GM19025 (cell line): Measurements from ENCODE around the gene ELOVL7.
"Not testable (repeated sequence)": the region's sequence is repeated elsewhere in the genome, so short reads cannot be mapped to it uniquely, and the experiment has no call there.

Experiments
- ATAC-seq: cut with Tn5 transposase; IDR thresholded peaks from one replicate; pipeline ENCODE4 v1.9.1; 2021; ENCODE audit warnings: mild to moderate bottlenecking, low read depth, moderate library complexity; ENCODE audit not compliant: unreplicated experiment

The ELOVL7 gene

GRCh38 chr5:60722416-60722815, 121.7 kb downstream of the ELOVL7 start:
- no peak for ATAC-seq

- ATAC-seq = no peak
These were observed 124.7 kb downstream of the ELOVL7 start for GRCh38 chr5:60719329-60719728.

- no peak for ATAC-seq
These were observed 125.7 kb downstream of the ELOVL7 start for GRCh38 chr5:60718166-60718892.

GRCh38 chr5:60715201-60715928, 128.7 kb downstream of the ELOVL7 start:
- ATAC-seq = not testable (repeated sequence)

GRCh38 chr5:60712950-60713349, 131.1 kb downstream of the ELOVL7 start:
- no peak for ATAC-seq

- ATAC-seq = not testable (repeated sequence)
These were observed 132.2 kb downstream of the ELOVL7 start for GRCh38 chr5:60711892-60712291.

- ATAC-seq = no peak
These were observed 133.7 kb downstream of the ELOVL7 start for GRCh38 chr5:60710362-60710761.

- no peak for ATAC-seq
These were observed 138.9 kb downstream of the ELOVL7 start for GRCh38 chr5:60705144-60705543.

GRCh38 chr5:60703944-60704343, 140.1 kb downstream of the ELOVL7 start:
- ATAC-seq = no peak
